ENCODE data around the gene OLR1. TPM values are rescaled to one million over a fixed set of nuclear protein-coding genes. Genes with fewer than 3 reads are reported as not detected.

The OLR1 gene
- total RNA-seq, 1 donor from 2014 or later: not detected

DNA sequence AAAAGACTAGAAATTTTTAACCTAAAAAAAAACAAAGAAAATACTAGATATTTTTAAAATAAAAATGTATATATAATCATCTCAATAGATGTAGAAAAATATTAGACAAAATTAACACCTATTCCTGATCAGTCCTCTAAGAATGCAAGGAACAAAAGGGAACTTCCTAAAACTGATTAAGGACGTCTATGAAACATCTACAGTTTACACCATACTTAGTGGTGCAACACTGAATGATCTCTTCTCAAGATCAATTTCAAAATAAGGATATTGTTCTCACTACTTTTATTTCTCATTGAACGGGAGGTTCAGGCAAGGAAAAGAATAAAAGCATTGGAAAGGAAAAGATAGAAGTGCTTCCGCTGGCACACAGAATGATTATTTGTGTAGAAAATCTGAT is 16.0 kb downstream of the OLR1 start:
- Mint-ChIP-seq H3K36me3 (ENCODE audit: low read depth) (peaks cover 2% of the 10 kb centered on the region), H3K4me3 (no peak overlapping the region), H3K4me1 (peaks cover 14% of the 10 kb centered on the region), H3K27ac (ENCODE audit: unreplicated experiment) (no peak overlapping the region), H3K9me3 (peaks cover 6% of the 10 kb centered on the region), H3K27me3 (ENCODE audit: low read depth) (peaks cover 9% of the 10 kb centered on the region)
- TF ChIP-seq, protein P1, sequence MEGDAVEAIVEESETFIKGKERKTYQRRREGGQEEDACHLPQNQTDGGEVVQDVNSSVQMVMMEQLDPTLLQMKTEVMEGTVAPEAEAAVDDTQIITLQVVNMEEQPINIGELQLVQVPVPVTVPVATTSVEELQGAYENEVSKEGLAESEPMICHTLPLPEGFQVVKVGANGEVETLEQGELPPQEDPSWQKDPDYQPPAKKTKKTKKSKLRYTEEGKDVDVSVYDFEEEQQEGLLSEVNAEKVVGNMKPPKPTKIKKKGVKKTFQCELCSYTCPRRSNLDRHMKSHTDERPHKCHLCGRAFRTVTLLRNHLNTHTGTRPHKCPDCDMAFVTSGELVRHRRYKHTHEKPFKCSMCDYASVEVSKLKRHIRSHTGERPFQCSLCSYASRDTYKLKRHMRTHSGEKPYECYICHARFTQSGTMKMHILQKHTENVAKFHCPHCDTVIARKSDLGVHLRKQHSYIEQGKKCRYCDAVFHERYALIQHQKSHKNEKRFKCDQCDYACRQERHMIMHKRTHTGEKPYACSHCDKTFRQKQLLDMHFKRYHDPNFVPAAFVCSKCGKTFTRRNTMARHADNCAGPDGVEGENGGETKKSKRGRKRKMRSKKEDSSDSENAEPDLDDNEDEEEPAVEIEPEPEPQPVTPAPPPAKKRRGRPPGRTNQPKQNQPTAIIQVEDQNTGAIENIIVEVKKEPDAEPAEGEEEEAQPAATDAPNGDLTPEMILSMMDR (conservative IDR thresholded peaks at IDR 0.05): no peak
- no peak for DNase-seq (ENCODE audit: low read depth, low spot score)

GRCh38 chr12:10154145-10154496 is 17.8 kb downstream of the OLR1 start:
- H3K36me3 Mint-ChIP-seq (ENCODE audit: low read depth): peaks cover 2% of the 10 kb centered on the region
- DNase-seq (ENCODE audit: low read depth, low spot score): no peak
- H3K9me3 Mint-ChIP-seq: peaks cover 6% of the 10 kb centered on the region
- peak overlapping the region; percentile 92 for H3K4me3 Mint-ChIP-seq
- H3K4me1 Mint-ChIP-seq: peaks cover 14% of the 10 kb centered on the region
- H3K27me3 Mint-ChIP-seq (ENCODE audit: low read depth): peaks cover 2% of the 10 kb centered on the region
- H3K27ac Mint-ChIP-seq (ENCODE audit: unreplicated experiment): peak overlapping the region; percentile 87
- TF ChIP-seq, protein P1 (conservative IDR thresholded peaks at IDR 0.05): no peak

- Mint-ChIP-seq H3K4me3 (peak overlapping the region; percentile 92), H3K36me3 (ENCODE audit: low read depth) (peaks cover 2% of the 10 kb centered on the region), H3K9me3 (peaks cover 6% of the 10 kb centered on the region), H3K4me1 (peaks cover 14% of the 10 kb centered on the region), H3K27ac (ENCODE audit: unreplicated experiment) (peak overlapping the region; percentile 87), H3K27me3 (ENCODE audit: low read depth) (no peaks in the 10 kb centered on the region)
- TF ChIP-seq, protein P1 (conservative IDR thresholded peaks at IDR 0.05): peak; percentile 98
- DNase-seq (ENCODE audit: low read depth, low spot score): peak; percentile 66
Measured at GRCh38 chr12:10153271-10154144, 18.4 kb downstream of the OLR1 start.

DNA sequence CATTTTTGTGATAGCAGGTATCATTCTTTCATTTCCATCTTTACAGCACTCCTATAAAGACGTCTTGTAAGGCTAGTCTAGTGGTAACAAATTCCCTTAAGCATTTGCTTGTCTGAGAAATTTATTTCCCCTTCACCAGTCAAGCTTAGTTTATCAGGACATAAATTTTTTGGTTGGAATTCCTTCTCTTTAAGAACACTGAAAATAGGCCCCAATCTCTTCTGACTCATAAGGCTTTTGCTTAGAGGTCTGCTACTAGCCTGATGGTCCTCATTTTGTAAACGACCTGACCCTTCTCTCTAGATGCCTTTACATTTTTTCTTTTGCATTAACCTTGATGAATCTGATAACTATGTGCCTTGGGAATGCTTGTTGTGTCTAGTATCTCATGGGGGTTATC is 20.3 kb downstream of the OLR1 start:
- no peaks in the 10 kb centered on the region for H3K36me3 Mint-ChIP-seq (ENCODE audit: low read depth)
- no peak overlapping the region for H3K27ac Mint-ChIP-seq (ENCODE audit: unreplicated experiment)
- no peak for DNase-seq (ENCODE audit: low read depth, low spot score)
- peaks cover 14% of the 10 kb centered on the region for H3K4me1 Mint-ChIP-seq
- H3K4me3 Mint-ChIP-seq: no peak overlapping the region
- TF ChIP-seq, protein P1 (conservative IDR thresholded peaks at IDR 0.05): no peak
- no peaks in the 10 kb centered on the region for H3K27me3 Mint-ChIP-seq (ENCODE audit: low read depth)
- peaks cover 2% of the 10 kb centered on the region for H3K9me3 Mint-ChIP-seq

GRCh38 chr12:10147714-10148403 is 24.1 kb downstream of the OLR1 start:
- H3K4me3 Mint-ChIP-seq: no peak overlapping the region
- peaks cover 3% of the 10 kb centered on the region for H3K4me1 Mint-ChIP-seq
- H3K9me3 Mint-ChIP-seq: no peaks in the 10 kb centered on the region
- TF ChIP-seq, protein P1 (conservative IDR thresholded peaks at IDR 0.05): no peak
- DNase-seq (ENCODE audit: low read depth, low spot score): no peak
- H3K27me3 Mint-ChIP-seq (ENCODE audit: low read depth): no peaks in the 10 kb centered on the region
- no peaks in the 10 kb centered on the region for H3K36me3 Mint-ChIP-seq (ENCODE audit: low read depth)
- H3K27ac Mint-ChIP-seq (ENCODE audit: unreplicated experiment): no peak overlapping the region

Measured in neural crest cell (in vitro differentiated cells).